GM13976 (cell line): ENCODE results near the gene CMKLR1.

Experiments
- DNase-seq: peaks from one replicate; pipeline ENCODE4 v3.0.0; 2012; ENCODE audit warnings: low spot score
- CTCF ChIP-seq: IDR thresholded peaks from 2 replicates; pipeline ENCODE4 v1.5.1; 2012; ENCODE audit warnings: borderline replicate concordance, mild to moderate bottlenecking; ENCODE audit not compliant: insufficient read depth; ENCODE audit errors: extremely low read depth, missing control alignments, control extremely low read depth
- in situ Hi-C: fragments of 300-500 bp; cut with MboI; formaldehyde crosslinking; loops from one replicate; pipeline ENCODE4 v1.12.0; 2022; ENCODE audit warnings: low sequenced_read_pairs, mixed read lengths, inconsistent platforms; ENCODE audit not compliant: unreplicated experiment

Gene CMKLR1

GRCh38 chr12:108379823-108380222 lies 40.7 kb upstream of the CMKLR1 start:
- DNase-seq: no peak
- no peak for TF ChIP-seq CTCF
- in situ Hi-C loops: no loop called here

- in situ Hi-C loops: no loop called here
- DNase-seq: no peak
Observed at GRCh38 chr12:108378926-108379325, 39.8 kb upstream of the CMKLR1 start.

GRCh38 chr12:108377260-108377659 lies 38.1 kb upstream of the CMKLR1 start:
- no peak for DNase-seq
- no peak for TF ChIP-seq CTCF
- in situ Hi-C loops: no loop called here

More at GRCh38 chr12:108378926-108379325, 39.8 kb upstream of the CMKLR1 start:
- TF ChIP-seq CTCF: no peak

- no peak for DNase-seq
- in situ Hi-C loops: no loop called here
- no peak for TF ChIP-seq CTCF
Observed at GRCh38 chr12:108375986-108376663, 37.0 kb upstream of the CMKLR1 start.

- no peak for TF ChIP-seq CTCF
- in situ Hi-C loops: no loop called here
- no peak for DNase-seq
Observed at GRCh38 chr12:108374596-108375320, 35.6 kb upstream of the CMKLR1 start.

GRCh38 chr12:108373111-108373510 lies 34.0 kb upstream of the CMKLR1 start:
- in situ Hi-C loops: no loop called here
- no peak for DNase-seq
- no peak for TF ChIP-seq CTCF
